Measurements from ENCODE around the gene NLRP6.
A peak's percentile ranks its signal among the peaks of the same experiment; 100 is the strongest.

NLRP6 gene

GRCh38 chr11:288478-289397, 10.5 kb downstream of the NLRP6 start, which contains the start of gene PGGHG:
PGGHG (plus strand) TSS chr11:289126; CDS start chr11:289817, 691 bp downstream.
- peak; percentile 59; the same call in 1 of the 2 replicates for TF ChIP-seq EGR1 (IDR thresholded peaks at IDR 0.05)
- no peak for TF ChIP-seq YY1 (IDR thresholded peaks at IDR 0.05; ENCODE audit: low read depth)
- peak; percentile 34; the same call in 1 of the 2 replicates for TF ChIP-seq TAF1 (IDR thresholded peaks at IDR 0.05; ENCODE audit: low read depth)
- no peak for TF ChIP-seq CEBPB (IDR thresholded peaks at IDR 0.05)
- no peak for TF ChIP-seq ZBTB7A (IDR thresholded peaks at IDR 0.05; ENCODE audit: low read depth)
- no peak for TF ChIP-seq NFIC (IDR thresholded peaks at IDR 0.05)

GRCh38 chr11:289398-289711, 11.1 kb downstream of the NLRP6 start:
- no peak for TF ChIP-seq CEBPB (IDR thresholded peaks at IDR 0.05)
- no peak for TF ChIP-seq CREB1 (IDR thresholded peaks at IDR 0.05; ENCODE audit: low read depth)
- no peak for TF ChIP-seq TCF12 (IDR thresholded peaks at IDR 0.05; ENCODE audit: low read depth)
- TF ChIP-seq TEAD4 (IDR thresholded peaks at IDR 0.05) = no peak
- TF ChIP-seq NFIC (IDR thresholded peaks at IDR 0.05) = no peak
- no peak for TF ChIP-seq FOXM1 (IDR thresholded peaks at IDR 0.05; ENCODE audit: borderline replicate concordance, low read depth)
- no peak for TF ChIP-seq REST (IDR thresholded peaks at IDR 0.05; ENCODE audit: low read depth)
- TF ChIP-seq MAX (IDR thresholded peaks at IDR 0.05) = no peak
- TF ChIP-seq YY1 (IDR thresholded peaks at IDR 0.05; ENCODE audit: low read depth) = no peak
- TF ChIP-seq EP300 (IDR thresholded peaks at IDR 0.05; ENCODE audit: borderline replicate concordance) = no peak
- TF ChIP-seq ZBTB7A (IDR thresholded peaks at IDR 0.05; ENCODE audit: low read depth) = no peak
- TF ChIP-seq EGR1 (IDR thresholded peaks at IDR 0.05) = no peak

GRCh38 chr11:289712-290620, 11.8 kb downstream of the NLRP6 start:
- TF ChIP-seq FOXM1 (IDR thresholded peaks at IDR 0.05; ENCODE audit: borderline replicate concordance, low read depth) = no peak
- no peak for TF ChIP-seq EGR1 (IDR thresholded peaks at IDR 0.05)
- no peak for TF ChIP-seq EP300 (IDR thresholded peaks at IDR 0.05; ENCODE audit: borderline replicate concordance)
- TF ChIP-seq TAF1 (IDR thresholded peaks at IDR 0.05; ENCODE audit: low read depth) = no peak
- TF ChIP-seq MAX (IDR thresholded peaks at IDR 0.05) = no peak
- no peak for TF ChIP-seq CEBPB (IDR thresholded peaks at IDR 0.05)
- TF ChIP-seq TEAD4 (IDR thresholded peaks at IDR 0.05) = no peak
- TF ChIP-seq CREB1 (IDR thresholded peaks at IDR 0.05; ENCODE audit: low read depth) = no peak
- no peak for TF ChIP-seq NFIC (IDR thresholded peaks at IDR 0.05)
- TF ChIP-seq YY1 (IDR thresholded peaks at IDR 0.05; ENCODE audit: low read depth) = no peak

GRCh38 chr11:290621-291231, 12.5 kb downstream of the NLRP6 start:
- TF ChIP-seq TCF12 (IDR thresholded peaks at IDR 0.05; ENCODE audit: low read depth) (no peak), CEBPB (IDR thresholded peaks at IDR 0.05) (no peak), ZBTB7A (IDR thresholded peaks at IDR 0.05; ENCODE audit: low read depth) (no peak), EGR1 (IDR thresholded peaks at IDR 0.05) (no peak), MAX (IDR thresholded peaks at IDR 0.05) (no peak), YY1 (IDR thresholded peaks at IDR 0.05; ENCODE audit: low read depth) (no peak), TAF1 (IDR thresholded peaks at IDR 0.05; ENCODE audit: low read depth) (no peak), EP300 (IDR thresholded peaks at IDR 0.05; ENCODE audit: borderline replicate concordance) (no peak), TEAD4 (IDR thresholded peaks at IDR 0.05) (no peak), USF1 (IDR thresholded peaks at IDR 0.05) (no peak), CREB1 (IDR thresholded peaks at IDR 0.05; ENCODE audit: low read depth) (no peak), FOXM1 (IDR thresholded peaks at IDR 0.05; ENCODE audit: borderline replicate concordance, low read depth) (no peak), RAD21 (IDR thresholded peaks at IDR 0.05; ENCODE audit: low read depth) (no peak)

GRCh38 chr11:291281-292210, 13.3 kb downstream of the NLRP6 start:
- TF ChIP-seq MAX (IDR thresholded peaks at IDR 0.05) (no peak), RAD21 (IDR thresholded peaks at IDR 0.05; ENCODE audit: low read depth) (no peak), FOXM1 (IDR thresholded peaks at IDR 0.05; ENCODE audit: borderline replicate concordance, low read depth) (no peak), EGR1 (IDR thresholded peaks at IDR 0.05) (no peak), EP300 (IDR thresholded peaks at IDR 0.05; ENCODE audit: borderline replicate concordance) (no peak), REST (IDR thresholded peaks at IDR 0.05; ENCODE audit: low read depth) (no peak), NFIC (IDR thresholded peaks at IDR 0.05) (no peak), USF1 (IDR thresholded peaks at IDR 0.05) (no peak), CEBPB (IDR thresholded peaks at IDR 0.05) (no peak)

Data from Ishikawa (cell line).